HUES48 (cell line): ENCODE measurements around the gene CNTF.

Experiments used
- H3K27ac ChIP-seq: one replicate; pipeline ENCODE4 v1.7.0; 2013; ENCODE audit warnings: low read depth, low read length, inconsistent platforms
- H3K27me3 ChIP-seq: 2 replicates; pipeline ENCODE4 v1.6.1; 2013; ENCODE audit warnings: mild to moderate bottlenecking, low read length; ENCODE audit not compliant: control insufficient read depth, insufficient read depth
- H3K36me3 ChIP-seq: 2 replicates; pipeline ENCODE4 v1.6.1; 2013; ENCODE audit warnings: low read length; ENCODE audit not compliant: control insufficient read depth, insufficient read depth
- H3K4me1 ChIP-seq: 2 replicates; pipeline ENCODE4 v1.6.1; 2013; ENCODE audit warnings: mild to moderate bottlenecking, low read length; ENCODE audit not compliant: control insufficient read depth, insufficient read depth
- H3K4me3 ChIP-seq: 2 replicates; pipeline ENCODE4 v1.5.1; 2013; ENCODE audit warnings: mild to moderate bottlenecking, low read depth, low read length
- H3K9ac ChIP-seq: 2 replicates; pipeline ENCODE4 v1.6.1; 2013; ENCODE audit warnings: mild to moderate bottlenecking, low read depth, low read length, moderate library complexity
- H3K9me3 ChIP-seq: 2 replicates; pipeline ENCODE4 v1.6.1; 2013; ENCODE audit warnings: low read length; ENCODE audit not compliant: control insufficient read depth, insufficient read depth

Gene CNTF

DNA sequence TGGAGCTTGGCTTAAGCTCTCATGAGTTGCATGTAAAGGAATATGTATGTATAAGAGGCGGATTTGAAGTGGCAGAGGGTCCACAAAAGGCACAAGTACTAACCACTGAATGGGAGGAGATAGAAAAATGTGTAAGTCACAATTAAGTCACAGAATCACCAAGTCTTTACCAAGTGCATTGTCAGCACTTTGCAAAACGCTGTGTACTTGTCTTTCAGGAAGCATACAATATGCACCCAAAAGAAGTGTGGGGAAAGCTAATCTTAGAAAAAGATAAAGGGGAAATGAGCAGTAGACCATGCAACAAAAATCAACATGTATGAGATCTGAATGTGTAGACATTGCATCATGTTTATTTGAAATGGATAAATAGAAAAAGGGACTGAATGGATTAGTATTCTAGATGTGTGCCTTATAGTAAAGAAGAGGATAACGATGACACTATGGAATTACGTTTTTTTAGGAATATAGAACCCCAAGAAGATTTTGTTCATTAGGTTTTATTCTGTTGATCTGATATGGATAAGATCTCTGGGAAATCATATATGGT, 4.5 kb downstream of the CNTF start:
- Histone ChIP-seq H3K36me3 (peaks cover 56% of the 10 kb centered on the region), H3K4me3 (no peak overlapping the region), H3K9ac (no peak overlapping the region), H3K27me3 (no peaks in the 10 kb centered on the region), H3K27ac (no peak overlapping the region), H3K9me3 (no peaks in the 10 kb centered on the region), H3K4me1 (peaks cover 11% of the 10 kb centered on the region)

DNA sequence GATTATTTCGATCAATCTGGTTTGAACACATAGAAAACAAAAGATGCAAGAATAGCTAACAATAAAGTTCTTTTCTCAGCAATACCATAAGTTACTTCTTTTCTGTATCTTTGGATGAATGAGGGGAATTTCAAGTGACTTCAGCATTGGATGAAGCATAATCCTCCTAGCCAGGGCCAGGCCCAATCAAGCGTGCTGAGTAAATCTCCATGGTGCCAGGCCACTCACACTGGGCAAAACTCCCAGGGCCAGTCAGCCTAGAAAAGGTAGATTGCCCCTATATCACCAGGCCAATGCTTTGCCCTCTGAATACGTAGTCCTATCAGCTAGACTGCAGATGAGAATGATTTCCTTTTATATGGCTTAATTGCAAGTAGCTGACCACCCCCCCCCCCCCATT, 6.0 kb downstream of the CNTF start:
- no peaks in the 10 kb centered on the region for H3K27me3 ChIP-seq
- peaks cover 17% of the 10 kb centered on the region for H3K4me1 ChIP-seq
- no peak overlapping the region for H3K9ac ChIP-seq
- H3K4me3 ChIP-seq, result no peak overlapping the region
- H3K36me3 ChIP-seq, result peaks cover 42% of the 10 kb centered on the region
- no peak overlapping the region for H3K27ac ChIP-seq
- no peaks in the 10 kb centered on the region for H3K9me3 ChIP-seq

DNA sequence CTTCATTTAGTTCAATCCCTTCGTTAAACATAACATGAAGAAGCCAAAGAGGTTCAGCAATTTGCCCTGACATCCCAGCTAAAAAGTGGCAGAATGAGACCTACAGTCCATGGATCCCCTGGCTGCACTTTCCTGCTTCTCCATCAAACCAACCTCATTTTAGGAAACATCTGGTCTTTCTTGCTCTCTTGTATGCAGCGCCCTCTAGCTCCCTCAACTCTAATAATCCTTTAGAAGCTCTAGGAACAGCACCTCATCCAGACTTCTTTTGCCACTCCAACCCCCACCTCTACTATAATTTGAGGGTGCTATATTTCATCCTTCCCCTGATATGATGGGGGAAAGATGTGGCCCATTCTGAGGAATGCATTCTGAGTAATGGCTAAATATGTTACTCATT, 7.4 kb downstream of the CNTF start:
- peaks cover 11% of the 10 kb centered on the region; the same call in 1 of the 2 replicates for H3K4me1 ChIP-seq
- no peaks in the 10 kb centered on the region for H3K27me3 ChIP-seq
- H3K27ac ChIP-seq, result no peak overlapping the region
- H3K9me3 ChIP-seq, result no peaks in the 10 kb centered on the region
- no peak overlapping the region for H3K4me3 ChIP-seq
- peaks cover 28% of the 10 kb centered on the region for H3K36me3 ChIP-seq
- no peak overlapping the region for H3K9ac ChIP-seq

DNA sequence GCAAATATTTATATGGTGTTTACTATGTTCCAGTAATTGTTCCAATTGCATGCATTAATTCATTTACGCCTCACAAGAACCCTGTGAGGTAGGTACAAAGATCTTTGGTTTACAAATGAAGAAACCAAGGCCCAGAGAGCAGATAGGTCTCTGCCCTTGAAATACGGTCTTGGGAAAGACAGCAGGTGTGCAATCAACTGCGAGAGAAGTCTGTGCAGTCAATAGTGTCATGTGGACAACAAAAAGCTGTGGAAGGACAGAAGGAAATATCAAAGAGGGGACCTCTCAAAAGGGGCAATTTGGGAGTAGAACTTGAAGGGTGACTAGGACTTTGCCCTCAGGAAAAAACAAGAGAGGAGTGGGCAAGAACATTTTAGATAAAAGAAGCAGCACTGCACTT, 8.9 kb downstream of the CNTF start:
- Histone ChIP-seq H3K4me1 (peaks cover 11% of the 10 kb centered on the region; the same call in 1 of the 2 replicates), H3K27me3 (no peaks in the 10 kb centered on the region), H3K36me3 (peaks cover 13% of the 10 kb centered on the region), H3K9ac (no peak overlapping the region), H3K9me3 (no peaks in the 10 kb centered on the region), H3K4me3 (no peak overlapping the region), H3K27ac (no peak overlapping the region)

DNA sequence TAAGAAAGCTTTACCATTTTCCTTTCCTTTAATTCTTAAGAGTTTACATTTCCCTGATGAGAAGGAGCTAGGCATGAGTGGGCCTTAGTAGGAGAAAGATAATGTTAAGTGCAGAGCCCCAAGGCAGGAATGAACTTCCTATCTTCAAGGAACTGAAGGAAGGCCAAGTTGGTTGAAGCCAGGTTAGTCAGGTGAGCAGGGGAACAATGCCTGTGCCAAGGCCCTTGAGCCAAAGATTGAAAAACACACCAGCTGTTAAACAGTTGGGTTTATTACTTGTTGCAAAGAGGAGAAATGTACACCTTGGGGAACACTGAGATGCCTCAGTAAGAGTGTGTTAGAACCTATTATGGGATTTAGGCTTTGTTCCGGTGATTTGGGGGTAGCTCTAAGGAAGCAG, 10.0 kb downstream of the CNTF start:
- Histone ChIP-seq H3K4me3 (no peak overlapping the region), H3K27me3 (no peaks in the 10 kb centered on the region), H3K27ac (no peak overlapping the region), H3K9ac (no peak overlapping the region), H3K36me3 (0 out of 2 replicates have a peak, but pooled peaks cover 4% of the 10 kb centered on the region), H3K9me3 (no peaks in the 10 kb centered on the region), H3K4me1 (peaks cover 11% of the 10 kb centered on the region; the same call in 1 of the 2 replicates)

DNA sequence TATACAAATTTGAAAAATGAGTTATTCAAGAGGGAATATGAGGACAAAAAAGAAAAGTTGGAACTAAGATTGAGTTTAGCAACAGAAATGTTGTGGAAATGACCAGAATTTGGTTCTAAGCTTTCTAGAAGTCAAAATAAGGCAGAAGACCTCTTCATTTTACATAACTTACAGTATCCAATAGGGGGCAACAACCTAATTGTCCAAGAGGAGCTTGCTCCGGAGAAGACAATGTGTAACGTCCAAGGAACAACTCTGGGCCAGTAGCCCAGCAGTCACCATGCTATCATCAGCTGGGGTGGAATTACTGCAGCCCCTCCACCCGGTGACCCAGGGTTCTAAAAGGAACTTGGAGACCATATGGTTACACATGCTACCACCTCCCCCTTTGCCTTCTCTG, 14.1 kb downstream of the CNTF start:
- no peaks in the 10 kb centered on the region for H3K27me3 ChIP-seq
- no peaks in the 10 kb centered on the region for H3K36me3 ChIP-seq
- no peaks in the 10 kb centered on the region for H3K9me3 ChIP-seq
- H3K27ac ChIP-seq, result no peak overlapping the region
- H3K4me1 ChIP-seq, result peaks cover 11% of the 10 kb centered on the region; the same call in 1 of the 2 replicates
- no peak overlapping the region for H3K9ac ChIP-seq
- no peak overlapping the region for H3K4me3 ChIP-seq

DNA sequence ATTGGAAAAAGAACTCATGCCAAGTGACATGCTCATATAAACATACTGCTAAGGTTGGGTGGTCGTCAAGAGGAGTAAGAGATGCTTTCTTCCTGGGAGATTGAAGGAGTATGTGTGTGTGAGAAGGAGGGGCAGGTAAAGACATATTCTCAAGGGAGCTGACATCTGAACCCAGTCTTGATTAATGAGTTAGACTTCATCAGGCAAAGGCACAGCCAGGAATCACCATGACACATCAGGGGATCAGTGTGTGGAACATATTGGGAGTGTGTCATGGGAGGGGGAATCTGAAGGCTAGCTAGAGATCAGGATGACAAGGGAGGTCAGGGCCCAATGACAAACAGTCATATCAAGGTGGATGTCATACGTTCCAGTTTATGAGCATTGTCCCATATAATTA, 14.9 kb downstream of the CNTF start:
- H3K9ac ChIP-seq, result no peak overlapping the region
- H3K36me3 ChIP-seq, result no peaks in the 10 kb centered on the region
- no peaks in the 10 kb centered on the region for H3K27me3 ChIP-seq
- no peak overlapping the region for H3K4me3 ChIP-seq
- no peaks in the 10 kb centered on the region for H3K9me3 ChIP-seq
- no peak overlapping the region for H3K27ac ChIP-seq
- H3K4me1 ChIP-seq, result peaks cover 11% of the 10 kb centered on the region; the same call in 1 of the 2 replicates

DNA sequence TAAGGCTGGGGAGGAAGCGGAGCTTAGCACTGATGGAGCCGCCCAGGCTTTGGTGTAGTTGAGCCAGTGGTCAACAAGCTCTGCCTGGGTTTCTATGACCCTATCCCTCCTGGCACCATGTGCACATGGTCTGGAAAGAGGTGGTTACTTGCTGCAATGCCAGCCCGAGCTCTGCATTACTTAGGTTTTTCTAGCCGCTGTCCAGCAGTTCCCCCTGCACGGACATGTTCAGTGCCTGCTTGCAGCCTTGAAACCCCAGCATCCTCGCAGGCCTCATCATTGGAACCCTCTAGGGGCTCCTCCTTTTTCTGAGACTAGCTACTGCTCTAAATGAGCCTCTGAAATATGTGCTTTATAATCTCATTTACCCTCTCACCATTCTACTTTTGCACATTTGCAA, 16.6 kb downstream of the CNTF start:
- no peak overlapping the region for H3K4me3 ChIP-seq
- H3K9me3 ChIP-seq, result no peaks in the 10 kb centered on the region
- H3K27me3 ChIP-seq, result no peaks in the 10 kb centered on the region
- no peak overlapping the region for H3K27ac ChIP-seq
- no peaks in the 10 kb centered on the region for H3K4me1 ChIP-seq
- H3K9ac ChIP-seq, result no peak overlapping the region
- H3K36me3 ChIP-seq, result no peaks in the 10 kb centered on the region

DNA sequence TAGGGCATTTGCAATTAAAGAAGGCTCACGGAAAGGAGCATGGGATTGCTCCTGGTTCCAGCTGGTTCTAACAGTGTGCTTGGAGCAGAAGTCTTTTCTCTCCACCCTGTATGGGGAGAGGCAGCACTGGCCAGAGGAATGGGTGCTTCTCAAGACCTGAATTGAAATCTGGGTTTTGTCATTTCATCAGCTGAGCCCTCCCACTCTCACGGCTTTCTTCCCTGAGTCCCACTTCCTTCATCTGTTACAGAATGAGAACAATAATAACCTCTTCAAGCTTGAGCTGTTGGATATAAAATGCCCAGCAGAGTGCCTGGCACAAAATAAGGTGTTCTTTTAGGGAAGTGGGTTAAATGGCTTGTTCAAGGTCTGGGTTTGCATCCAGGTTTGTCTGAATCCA, 17.2 kb downstream of the CNTF start:
- no peaks in the 10 kb centered on the region for H3K36me3 ChIP-seq
- no peaks in the 10 kb centered on the region for H3K4me1 ChIP-seq
- no peak overlapping the region for H3K27ac ChIP-seq
- no peak overlapping the region for H3K9ac ChIP-seq
- peaks cover 3% of the 10 kb centered on the region for H3K9me3 ChIP-seq
- no peaks in the 10 kb centered on the region for H3K27me3 ChIP-seq
- H3K4me3 ChIP-seq, result no peak overlapping the region

DNA sequence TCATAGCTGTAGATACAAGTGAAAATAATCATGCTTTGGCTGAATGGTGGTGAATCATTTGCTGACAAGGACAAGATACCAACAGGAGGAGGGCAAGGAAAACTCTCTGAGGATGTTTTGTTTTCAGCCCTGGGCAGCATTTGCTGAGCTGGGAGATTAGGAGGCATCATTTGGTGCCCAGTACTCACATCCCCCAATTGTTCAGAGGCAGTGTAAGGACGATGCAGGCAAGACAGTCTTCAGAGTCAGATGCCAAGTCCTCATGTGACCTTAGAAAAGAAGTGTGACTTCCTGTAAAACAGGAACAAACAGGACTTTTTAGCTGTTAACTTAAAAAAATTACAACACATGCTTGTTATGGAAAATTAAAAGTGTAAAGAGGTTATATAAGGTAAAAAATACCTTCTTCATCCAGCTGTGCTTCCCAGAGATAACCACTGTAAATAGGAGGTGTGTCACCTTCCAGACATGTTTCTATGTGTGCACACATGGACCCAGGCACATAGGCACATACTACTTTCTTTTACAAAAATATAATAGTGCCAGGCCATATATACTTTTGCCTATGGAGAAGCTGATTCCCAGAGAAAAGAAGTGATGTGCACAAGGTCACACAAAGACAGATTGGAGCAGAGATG, 18.0 kb downstream of the CNTF start:
- H3K9ac ChIP-seq, result no peak overlapping the region
- no peak overlapping the region for H3K4me3 ChIP-seq
- H3K36me3 ChIP-seq, result no peaks in the 10 kb centered on the region
- no peaks in the 10 kb centered on the region for H3K4me1 ChIP-seq
- H3K27ac ChIP-seq, result no peak overlapping the region
- H3K9me3 ChIP-seq, result peaks cover 12% of the 10 kb centered on the region
- no peaks in the 10 kb centered on the region for H3K27me3 ChIP-seq

DNA sequence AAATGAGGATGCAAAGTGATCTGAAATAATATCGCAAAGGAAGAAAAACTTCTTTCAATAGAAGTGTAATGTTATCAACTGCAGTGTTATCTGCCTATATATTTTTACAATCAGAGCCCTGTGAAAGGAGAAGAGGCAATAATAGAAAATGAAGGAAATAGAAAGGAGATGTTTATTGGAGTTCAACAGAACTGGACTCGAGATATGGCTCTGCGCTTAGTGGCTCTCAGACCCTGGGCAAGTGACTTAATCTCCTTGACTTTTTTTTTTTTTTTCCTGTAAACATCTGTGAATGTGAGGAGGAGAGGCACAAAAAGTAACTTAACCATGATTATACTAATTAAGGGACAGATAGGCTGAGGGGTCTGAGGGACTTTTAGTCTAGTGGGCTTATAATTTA, 18.9 kb downstream of the CNTF start:
- no peaks in the 10 kb centered on the region for H3K36me3 ChIP-seq
- no peak overlapping the region for H3K27ac ChIP-seq
- peaks cover 20% of the 10 kb centered on the region for H3K9me3 ChIP-seq
- no peak overlapping the region for H3K4me3 ChIP-seq
- H3K27me3 ChIP-seq, result no peaks in the 10 kb centered on the region
- no peaks in the 10 kb centered on the region for H3K4me1 ChIP-seq
- H3K9ac ChIP-seq, result no peak overlapping the region
